MCF 10A (cell line): ENCODE results near the gene PSMF1. TPM values are rescaled to one million over a fixed set of nuclear protein-coding genes. Genes with fewer than 3 reads are reported as not detected.

Source experiments
- BruUV-seq: library from RNA; stranded (reverse); fragments of 400-500 nt; replicated peaks from 2 replicates; lab custom pipeline; 2021; lab: Mats Ljungman, UMichigan
- CTCF ChIA-PET: fragments of 300-600 bp; sonication (Branson Sonifier 250); formaldehyde crosslinking; extraction: SDS; loops from one replicate; lab custom pipeline; 2021; ENCODE audit warnings: antibody characterized with exemption, inconsistent platforms; lab: Yijun Ruan, JAX
- POLR2A ChIA-PET: fragments of 300-600, 350-650 bp; sonication (Branson Sonifier 250); formaldehyde crosslinking; extraction: SDS; loops from one replicate; lab custom pipeline; 2020; ENCODE audit warnings: antibody characterized with exemption, inconsistent platforms; lab: Yijun Ruan, JAX
- DNase-seq: peaks from one replicate; pipeline ENCODE4 v3.0.0-alpha.2; 2018; ENCODE audit not compliant: unreplicated experiment
- H3K27ac Mint-ChIP-seq: one replicate; pipeline ENCODE4 v1.8.0; 2022; ENCODE audit warnings: mild to moderate bottlenecking, low read depth, mixed read lengths; ENCODE audit not compliant: unreplicated experiment
- H3K27me3 Mint-ChIP-seq: one replicate; pipeline ENCODE4 v1.8.0; 2022; ENCODE audit warnings: mixed read lengths; ENCODE audit not compliant: insufficient read depth, unreplicated experiment
- H3K36me3 Mint-ChIP-seq: one replicate; pipeline ENCODE4 v1.8.0; 2022; ENCODE audit warnings: mild to moderate bottlenecking, moderate library complexity, mixed read lengths; ENCODE audit not compliant: insufficient read depth, unreplicated experiment
- H3K4me1 Mint-ChIP-seq: one replicate; pipeline ENCODE4 v1.8.0; 2022; ENCODE audit warnings: mixed read lengths; ENCODE audit not compliant: insufficient read depth, unreplicated experiment
- H3K4me3 Mint-ChIP-seq: one replicate; pipeline ENCODE4 v1.8.0; 2022; ENCODE audit warnings: mild to moderate bottlenecking, moderate library complexity, mixed read lengths; ENCODE audit not compliant: unreplicated experiment
- H3K9me3 Mint-ChIP-seq: one replicate; pipeline ENCODE4 v1.8.0; 2022; ENCODE audit warnings: mixed read lengths; ENCODE audit not compliant: unreplicated experiment
- intact Hi-C: fragments of 100-400 bp; cut with micrococcal nuclease; formaldehyde crosslinking; loops from 2 replicates; pipeline ENCODE4 v1.14.1; 2022
- total RNA-seq: library from RNA; stranded (reverse); gene quantifications from 2 replicates; pipeline ENCODE4 v1.2.3, GENCODE V29; 2022
- TF ChIP-seq, protein P1 (sequence below): fragments of 200-600 bp; IDR thresholded peaks from one replicate; pipeline ENCODE4 v1.8.0; 2022; ENCODE audit warnings: antibody characterized with exemption, mild to moderate bottlenecking; ENCODE audit not compliant: unreplicated experiment

The PSMF1 gene
- total RNA-seq, 1 experiment from 2014 or later, result 207 TPM

DNA sequence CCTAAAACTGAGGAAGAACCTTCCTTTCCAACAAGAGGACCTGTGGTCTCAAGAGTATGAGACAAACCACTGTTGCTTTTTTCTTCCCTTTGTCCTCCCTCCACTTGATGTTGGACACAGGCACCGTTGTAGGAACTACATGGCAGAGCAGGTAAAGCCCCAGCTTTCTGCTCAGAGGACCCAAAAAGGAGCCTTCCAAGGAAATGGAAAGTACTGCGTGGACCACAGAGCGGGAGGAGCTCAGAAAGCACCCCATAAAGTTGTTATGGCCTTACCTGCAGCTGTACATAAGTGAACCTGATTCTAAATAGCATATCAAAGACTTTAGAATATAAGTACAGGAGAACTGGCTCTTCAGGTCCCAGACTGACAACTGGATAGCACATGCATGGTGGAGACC is 36.9 kb downstream of the PSMF1 start:
- H3K27me3 Mint-ChIP-seq, result no peaks in the 10 kb centered on the region
- peaks cover 59% of the 10 kb centered on the region for H3K36me3 Mint-ChIP-seq
- peaks cover 5% of the 10 kb centered on the region for H3K4me1 Mint-ChIP-seq
- TF ChIP-seq, protein P1, sequence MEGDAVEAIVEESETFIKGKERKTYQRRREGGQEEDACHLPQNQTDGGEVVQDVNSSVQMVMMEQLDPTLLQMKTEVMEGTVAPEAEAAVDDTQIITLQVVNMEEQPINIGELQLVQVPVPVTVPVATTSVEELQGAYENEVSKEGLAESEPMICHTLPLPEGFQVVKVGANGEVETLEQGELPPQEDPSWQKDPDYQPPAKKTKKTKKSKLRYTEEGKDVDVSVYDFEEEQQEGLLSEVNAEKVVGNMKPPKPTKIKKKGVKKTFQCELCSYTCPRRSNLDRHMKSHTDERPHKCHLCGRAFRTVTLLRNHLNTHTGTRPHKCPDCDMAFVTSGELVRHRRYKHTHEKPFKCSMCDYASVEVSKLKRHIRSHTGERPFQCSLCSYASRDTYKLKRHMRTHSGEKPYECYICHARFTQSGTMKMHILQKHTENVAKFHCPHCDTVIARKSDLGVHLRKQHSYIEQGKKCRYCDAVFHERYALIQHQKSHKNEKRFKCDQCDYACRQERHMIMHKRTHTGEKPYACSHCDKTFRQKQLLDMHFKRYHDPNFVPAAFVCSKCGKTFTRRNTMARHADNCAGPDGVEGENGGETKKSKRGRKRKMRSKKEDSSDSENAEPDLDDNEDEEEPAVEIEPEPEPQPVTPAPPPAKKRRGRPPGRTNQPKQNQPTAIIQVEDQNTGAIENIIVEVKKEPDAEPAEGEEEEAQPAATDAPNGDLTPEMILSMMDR, result no peak
- CTCF ChIA-PET, result interaction anchor here (0.5 to 1.2 kb wide), 3 partner anchors 16 to 354 kb away, joined by 3 read pairs; no protein-coding TSS in a partner anchor
- no peak for DNase-seq
- H3K27ac Mint-ChIP-seq, result no peak overlapping the region
- no peak overlapping the region for H3K4me3 Mint-ChIP-seq
- BruUV-seq, result no TSS peak
- POLR2A ChIA-PET, result no interaction called here
- intact Hi-C loops, result no loop called here
- H3K9me3 Mint-ChIP-seq, result no peaks in the 10 kb centered on the region

DNA sequence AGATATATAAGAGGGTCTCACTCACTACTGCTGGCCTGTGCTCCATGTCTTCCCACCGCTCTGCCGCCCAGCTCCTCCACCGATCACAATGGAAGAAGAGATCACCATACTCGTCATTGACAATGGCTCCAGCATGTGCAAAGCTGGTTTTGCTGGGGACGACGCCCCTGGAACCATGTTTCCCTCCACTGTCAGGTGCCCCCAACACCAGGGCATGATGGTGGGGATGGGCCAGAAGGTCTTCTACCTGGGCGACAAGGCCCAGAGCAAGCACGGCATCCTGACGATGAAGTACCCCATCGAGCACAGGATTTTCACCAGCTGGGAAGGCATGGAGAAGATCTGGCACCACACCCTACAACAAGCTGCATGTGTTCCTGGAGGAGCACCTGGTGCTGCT is 42.1 kb downstream of the PSMF1 start:
- peaks cover 50% of the 10 kb centered on the region for H3K36me3 Mint-ChIP-seq

DNA sequence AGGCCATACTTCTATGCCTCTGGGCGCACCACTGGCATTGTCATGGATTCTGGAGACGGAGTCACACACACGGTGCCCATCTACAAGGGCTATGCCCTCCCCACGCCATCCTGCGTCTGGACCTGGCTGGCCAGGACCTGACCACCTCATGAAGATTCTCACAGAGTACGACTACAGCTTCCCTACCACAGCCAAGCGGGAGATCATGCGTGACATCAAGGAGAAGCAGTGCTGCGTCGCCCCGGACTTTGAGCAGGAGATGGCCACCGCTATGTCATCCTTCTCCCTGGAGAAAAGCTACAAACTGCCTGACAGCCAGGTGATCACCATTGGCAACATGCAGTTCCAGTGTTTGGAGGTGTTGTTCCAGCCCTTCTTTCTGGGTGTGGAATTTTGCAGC is 42.6 kb downstream of the PSMF1 start:
- BruUV-seq, result no TSS peak
- CTCF ChIA-PET, result interaction anchor here (0.6 to 1.3 kb wide), 3 partner anchors 27 to 399 kb away, joined by 3 to 6 read pairs (median 3); no protein-coding TSS in a partner anchor
- TF ChIP-seq, protein P1, result no peak
- no peak overlapping the region for H3K27ac Mint-ChIP-seq
- H3K36me3 Mint-ChIP-seq, result peaks cover 51% of the 10 kb centered on the region
- intact Hi-C loops, result no loop called here
- no peak overlapping the region for H3K4me3 Mint-ChIP-seq
- no peak for DNase-seq
- H3K4me1 Mint-ChIP-seq, result no peaks in the 10 kb centered on the region
- H3K27me3 Mint-ChIP-seq, result no peaks in the 10 kb centered on the region
- H3K9me3 Mint-ChIP-seq, result no peaks in the 10 kb centered on the region
- POLR2A ChIA-PET, result interaction anchor here (0.5 kb wide), 1 partner anchor 655 kb away, joined by 4 read pairs; no protein-coding TSS in a partner anchor

More for the DNA sequence above, 42.1 kb downstream of the PSMF1 start:
- no TSS peak for BruUV-seq
- Mint-ChIP-seq H3K27me3 (no peaks in the 10 kb centered on the region), H3K4me3 (no peak overlapping the region), H3K4me1 (no peaks in the 10 kb centered on the region), H3K9me3 (no peaks in the 10 kb centered on the region), H3K27ac (no peak overlapping the region)
- POLR2A ChIA-PET, result no interaction called here
- TF ChIP-seq, protein P1, result no peak
- no peak for DNase-seq
- intact Hi-C loops, result no loop called here
- CTCF ChIA-PET, result interaction anchor here (1.2 to 1.3 kb wide), 2 partner anchors 27 to 52 kb away, joined by 3 to 6 read pairs; no protein-coding TSS in a partner anchor

DNA sequence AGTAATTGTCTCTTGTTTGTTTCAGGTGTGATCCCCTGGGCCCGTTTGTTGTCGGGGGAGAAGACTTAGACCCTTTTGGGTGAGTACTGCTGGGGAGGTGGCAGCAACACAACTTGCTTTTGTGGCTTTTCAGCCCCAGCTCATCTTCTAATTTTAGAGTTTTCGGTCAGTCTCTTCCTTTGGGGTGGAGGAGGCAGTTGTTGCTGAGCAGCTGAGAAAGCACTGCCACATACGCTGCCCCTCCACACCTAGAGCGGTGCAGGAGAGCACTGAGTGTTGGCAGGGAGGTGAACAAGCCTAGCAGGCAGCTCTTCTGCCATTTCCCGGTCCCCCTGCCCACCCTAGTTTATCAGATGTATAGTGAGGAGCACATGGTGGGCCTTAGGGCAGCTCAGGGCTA is 44.7 kb downstream of the PSMF1 start:
- CTCF ChIA-PET, result no interaction called here
- BruUV-seq, result no TSS peak

More for the DNA sequence above, 44.7 kb downstream of the PSMF1 start:
- TF ChIP-seq, protein P1, result no peak
- intact Hi-C loops, result no loop called here
- Mint-ChIP-seq H3K27ac (no peak overlapping the region), H3K9me3 (no peaks in the 10 kb centered on the region), H3K4me1 (no peaks in the 10 kb centered on the region), H3K4me3 (no peak overlapping the region), H3K27me3 (no peaks in the 10 kb centered on the region), H3K36me3 (peaks cover 69% of the 10 kb centered on the region)
- DNase-seq, result no peak
- POLR2A ChIA-PET, result interaction anchor here (1.0 kb wide), 1 partner anchor 43 kb away, joined by 7 read pairs; no protein-coding TSS in a partner anchor
